Muscle of arm (tissue), 12 donors: ENCODE results near the gene DHRS12. TPM values are rescaled to one million over a fixed set of nuclear protein-coding genes. Genes with fewer than 3 reads are reported as not detected.
"Not testable (repeated sequence)": the region's sequence is repeated elsewhere in the genome, so short reads cannot be mapped to it uniquely, and the experiment has no call there.

ENCODE experiments used
- DNase-seq: peaks from one replicate; pipeline ENCODE4 v3.0.0-alpha.2; 2013
- polyA plus RNA-seq, 12 donors: library from polyadenylated mRNA; unstranded; fragments of 120-200 nt; gene quantifications; one replicate each; pipeline ENCODE4 v1.2.1, GENCODE V29; 2013; ENCODE audit not compliant: insufficient read length in 12 of 12

DHRS12 gene
- polyA plus RNA-seq, 12 donors, result 9.6 to 18.0 (median 14.5) TPM; not detected in 2

DNA sequence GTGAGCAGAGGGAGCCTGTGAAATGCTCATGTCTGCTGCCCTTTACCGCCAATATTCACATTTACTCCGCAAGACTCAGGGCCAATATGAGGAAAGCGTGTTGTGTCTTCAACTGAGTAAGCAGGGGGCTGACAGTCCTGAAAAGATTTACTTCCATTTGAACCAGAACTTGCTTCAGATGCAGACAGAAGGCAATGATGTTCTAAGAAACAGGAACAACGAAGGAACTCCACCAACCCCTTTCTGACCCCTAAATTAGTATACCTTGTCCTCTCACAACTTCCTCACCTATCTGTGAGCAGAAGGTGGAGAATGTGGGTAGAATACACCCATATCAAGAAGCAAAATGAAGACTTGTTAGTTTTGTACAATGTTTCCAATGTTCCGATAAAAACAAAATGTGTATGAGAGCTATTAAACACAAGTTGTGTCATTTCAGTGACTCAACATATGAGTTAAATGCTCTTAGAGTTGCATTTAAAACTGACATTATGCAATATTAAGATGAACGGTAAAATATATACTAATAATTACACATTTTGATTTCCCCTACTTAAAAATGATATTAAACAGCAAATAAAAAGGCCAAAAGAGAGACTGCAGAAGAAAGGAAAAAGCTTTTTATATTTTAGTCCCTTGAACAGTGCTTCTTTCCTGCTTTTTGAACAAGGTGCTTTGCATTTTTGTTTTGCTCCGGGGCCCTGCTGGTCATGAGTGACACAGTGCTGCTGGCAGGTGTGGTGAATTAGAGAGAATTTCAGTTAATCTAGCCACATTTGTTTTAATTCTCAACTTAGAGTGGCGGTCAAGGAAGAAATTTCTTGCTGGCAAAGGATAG is 25.0 kb upstream of the DHRS12 start:
- DNase-seq, result no peak

DNA sequence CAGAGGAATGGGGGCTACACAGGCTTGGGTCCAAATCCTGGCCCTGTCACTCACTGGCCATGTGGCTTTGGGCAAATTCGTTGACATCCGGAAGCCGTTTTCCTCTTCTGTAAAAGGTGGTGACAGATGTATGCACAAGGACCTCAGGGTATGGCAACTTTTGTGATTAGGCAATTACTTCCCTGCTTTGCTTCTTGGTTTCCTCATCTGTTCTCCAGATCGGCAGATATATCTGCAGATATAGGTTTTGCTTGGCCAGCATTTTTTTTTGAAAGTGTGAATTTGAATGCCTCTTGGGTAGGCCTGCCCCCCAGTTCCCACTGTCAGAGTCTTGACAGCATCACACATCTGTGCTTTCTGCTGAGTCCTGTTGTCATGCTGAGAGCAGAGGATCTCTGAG is 23.3 kb upstream of the DHRS12 start:
- no peak for DNase-seq

- DNase-seq, result no peak
Measured at GRCh38 chr13:51826606-51827005, 22.6 kb upstream of the DHRS12 start.

- DNase-seq, result no peak
Measured at GRCh38 chr13:51825681-51826254, 21.8 kb upstream of the DHRS12 start.

GRCh38 chr13:51825165-51825592 is 21.2 kb upstream of the DHRS12 start:
- DNase-seq, result no peak

DNA sequence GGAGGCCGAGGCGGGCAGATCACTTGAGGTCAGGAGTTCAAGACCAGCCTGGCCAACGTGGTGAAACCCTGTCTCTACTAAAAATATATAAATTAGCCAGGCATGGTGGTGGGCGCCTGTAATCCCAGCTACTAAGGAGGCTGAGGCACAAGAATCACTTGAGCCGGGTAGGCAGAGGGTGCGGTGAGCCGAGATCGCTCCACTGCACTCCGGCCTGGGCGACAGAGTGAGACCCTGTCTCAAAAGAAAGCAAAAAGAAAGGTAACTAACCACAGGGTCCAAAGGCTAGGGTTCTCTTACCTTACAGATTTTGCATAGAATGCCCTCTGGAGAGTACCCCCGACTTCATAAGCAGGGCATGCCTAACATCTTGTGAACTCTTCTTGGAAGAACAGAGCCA is 20.7 kb upstream of the DHRS12 start:
- not testable (repeated sequence) for DNase-seq

GRCh38 chr13:51823863-51824262 is 19.9 kb upstream of the DHRS12 start:
- DNase-seq, result no peak

- DNase-seq, result no peak
Measured at GRCh38 chr13:51823359-51823758, 19.4 kb upstream of the DHRS12 start.

DNA sequence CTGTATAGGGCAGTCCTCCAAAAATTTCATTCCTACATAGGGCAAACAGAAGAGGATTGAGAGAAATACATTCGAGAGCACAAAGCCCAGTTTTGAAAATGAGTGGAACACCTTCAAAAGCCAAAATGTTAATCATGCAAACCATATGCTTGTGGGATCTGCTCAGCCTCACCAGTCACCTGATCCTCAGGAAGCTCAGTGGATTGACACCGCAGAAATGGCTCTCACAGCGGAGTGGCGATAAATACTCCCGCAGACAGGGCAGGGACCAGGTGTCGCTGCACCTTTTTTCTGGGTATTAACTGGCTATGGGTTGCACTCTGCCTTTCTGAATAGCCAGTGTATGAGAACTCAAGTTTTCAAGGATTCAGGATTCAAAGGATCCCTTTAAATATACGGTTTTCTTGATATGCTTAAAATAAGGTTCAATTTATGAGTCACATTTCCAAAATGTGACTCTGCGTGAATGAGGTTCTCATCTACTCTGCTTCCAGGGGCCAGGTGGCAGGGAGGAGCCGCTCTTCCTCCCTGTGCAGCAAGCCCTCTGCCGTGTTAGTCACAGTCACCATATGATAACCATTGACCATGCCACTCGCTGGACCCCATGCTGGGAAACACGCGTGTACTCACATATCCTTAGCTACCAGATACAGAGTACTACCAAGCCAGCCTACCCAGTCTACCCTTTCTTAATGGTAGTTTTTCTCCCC is 18.3 kb upstream of the DHRS12 start:
- no peak for DNase-seq

DNA sequence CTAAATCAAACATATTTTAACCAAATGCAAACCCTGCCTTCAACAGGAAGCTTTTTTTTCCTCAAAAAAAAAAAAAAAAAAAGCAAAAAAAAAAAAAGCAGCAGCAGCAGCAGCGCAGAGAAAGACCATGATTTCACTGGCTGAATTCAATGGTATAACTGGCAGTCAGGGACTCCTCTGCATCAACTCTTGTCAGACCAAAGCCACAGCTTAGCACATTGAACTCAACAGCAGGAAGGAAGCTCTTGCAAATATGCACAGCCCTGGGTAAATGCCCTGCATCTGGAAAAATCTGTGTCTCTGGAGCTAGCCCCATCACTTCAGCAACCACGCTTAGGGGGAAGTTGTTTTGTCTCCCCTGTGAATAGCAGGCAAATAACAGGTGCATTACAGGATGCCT is 17.6 kb upstream of the DHRS12 start:
- DNase-seq, result no peak

DNA sequence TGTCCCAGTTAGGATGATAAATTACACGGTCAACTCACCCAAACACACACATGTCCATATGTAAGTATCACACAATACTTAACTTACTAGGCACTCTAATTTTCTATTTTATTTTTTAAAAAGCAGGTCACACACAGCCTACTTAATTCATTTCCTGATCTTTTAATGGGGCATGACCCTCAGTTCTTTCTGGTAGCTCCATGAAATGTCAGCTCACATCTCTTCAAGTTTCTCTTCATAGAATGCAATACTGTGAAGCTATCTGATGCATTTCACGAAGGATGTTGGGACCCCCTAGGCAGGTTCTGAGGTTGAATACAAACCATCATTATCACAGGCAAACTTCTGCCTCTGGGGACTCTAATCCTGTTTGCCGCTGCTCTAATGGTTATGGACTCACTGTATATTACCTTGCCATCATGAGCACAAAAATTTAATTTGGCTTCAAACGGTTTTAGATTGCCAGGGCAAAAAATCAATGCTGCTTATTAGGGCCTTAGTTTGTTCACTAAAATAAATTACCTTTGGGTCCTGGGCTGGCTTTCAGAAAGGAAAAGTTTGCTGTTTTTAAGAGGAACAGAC is 16.1 kb upstream of the DHRS12 start:
- DNase-seq, result no peak

DNA sequence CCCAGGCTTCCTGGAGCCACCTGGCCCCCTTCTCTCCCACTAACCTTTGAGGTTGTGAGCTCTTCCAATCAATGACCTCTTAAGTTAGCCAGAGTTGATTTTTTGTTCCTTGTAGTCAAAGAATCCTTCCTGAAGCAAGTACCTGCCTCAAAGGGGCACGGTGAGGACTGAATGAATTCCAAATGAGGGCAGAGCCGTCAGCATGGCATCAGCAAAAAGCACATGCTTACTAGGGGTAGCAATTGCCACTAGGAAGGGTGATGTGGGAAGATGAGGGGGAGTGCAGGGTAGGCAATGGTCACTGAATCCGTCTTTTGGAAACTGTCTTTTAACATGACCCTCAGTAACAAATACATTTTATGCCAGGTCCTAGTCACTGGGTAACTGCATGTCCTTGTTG is 15.6 kb upstream of the DHRS12 start:
- DNase-seq, result no peak

DNA sequence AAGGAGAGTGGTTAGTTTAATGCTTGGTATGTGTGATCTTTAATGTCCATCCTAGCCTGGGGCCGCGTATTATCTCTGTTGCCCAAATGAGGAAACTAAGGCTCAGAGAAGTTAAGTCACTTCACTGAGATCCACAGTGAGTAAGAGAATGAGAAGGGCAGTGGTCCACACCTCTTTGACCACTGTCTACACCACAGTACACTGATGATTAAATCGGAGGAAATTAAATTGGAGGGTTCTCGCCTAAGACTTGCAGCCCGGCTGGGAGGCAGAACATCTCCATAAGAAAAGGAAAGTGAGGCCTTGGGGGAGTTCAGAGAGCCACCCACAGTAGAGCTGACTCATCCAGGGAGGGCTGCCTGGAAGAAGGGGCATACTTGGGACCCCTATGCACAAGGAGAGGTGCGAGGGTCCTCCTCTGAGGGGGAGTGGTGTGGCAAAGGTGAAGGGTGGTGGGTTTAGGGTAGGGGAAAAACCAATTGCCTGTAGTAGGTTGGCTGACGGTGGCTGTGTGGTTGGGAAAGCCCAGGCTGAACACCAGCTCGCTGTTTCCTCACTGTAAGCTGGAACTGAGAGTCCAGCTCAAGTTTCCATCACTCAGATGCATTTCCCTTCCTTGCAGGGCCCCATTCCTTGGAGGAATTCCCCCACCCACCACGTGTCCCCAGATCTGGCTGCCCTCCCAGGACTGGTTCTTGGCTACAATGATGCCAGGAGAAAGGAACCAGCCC is 15.0 kb upstream of the DHRS12 start:
- no peak for DNase-seq

GRCh38 chr13:51818276-51818675 is 14.3 kb upstream of the DHRS12 start:
- DNase-seq, result no peak

DNA sequence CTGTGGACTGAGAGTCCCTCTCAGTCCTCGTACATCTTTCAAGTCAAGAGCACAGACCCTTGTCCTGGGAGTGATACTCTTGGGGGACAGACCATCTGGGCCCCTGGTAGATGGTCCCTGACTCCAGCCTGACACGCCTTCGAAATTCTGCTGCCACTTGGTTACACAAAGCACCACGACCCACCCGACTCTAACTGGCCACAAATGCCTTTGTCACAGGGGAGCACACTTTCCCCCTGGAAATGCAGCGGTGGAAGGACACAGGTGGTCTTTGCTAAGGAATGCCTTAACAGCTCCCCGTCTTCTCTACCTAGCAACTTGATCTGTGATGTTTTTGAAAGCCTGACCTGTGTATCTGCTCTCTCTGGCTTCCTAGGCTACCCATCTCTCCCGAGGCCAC is 13.8 kb upstream of the DHRS12 start:
- no peak for DNase-seq

GRCh38 chr13:51816604-51817249 is 12.8 kb upstream of the DHRS12 start:
- no peak for DNase-seq

- no peak for DNase-seq
Measured at GRCh38 chr13:51815848-51816247, 11.9 kb upstream of the DHRS12 start.

DNA sequence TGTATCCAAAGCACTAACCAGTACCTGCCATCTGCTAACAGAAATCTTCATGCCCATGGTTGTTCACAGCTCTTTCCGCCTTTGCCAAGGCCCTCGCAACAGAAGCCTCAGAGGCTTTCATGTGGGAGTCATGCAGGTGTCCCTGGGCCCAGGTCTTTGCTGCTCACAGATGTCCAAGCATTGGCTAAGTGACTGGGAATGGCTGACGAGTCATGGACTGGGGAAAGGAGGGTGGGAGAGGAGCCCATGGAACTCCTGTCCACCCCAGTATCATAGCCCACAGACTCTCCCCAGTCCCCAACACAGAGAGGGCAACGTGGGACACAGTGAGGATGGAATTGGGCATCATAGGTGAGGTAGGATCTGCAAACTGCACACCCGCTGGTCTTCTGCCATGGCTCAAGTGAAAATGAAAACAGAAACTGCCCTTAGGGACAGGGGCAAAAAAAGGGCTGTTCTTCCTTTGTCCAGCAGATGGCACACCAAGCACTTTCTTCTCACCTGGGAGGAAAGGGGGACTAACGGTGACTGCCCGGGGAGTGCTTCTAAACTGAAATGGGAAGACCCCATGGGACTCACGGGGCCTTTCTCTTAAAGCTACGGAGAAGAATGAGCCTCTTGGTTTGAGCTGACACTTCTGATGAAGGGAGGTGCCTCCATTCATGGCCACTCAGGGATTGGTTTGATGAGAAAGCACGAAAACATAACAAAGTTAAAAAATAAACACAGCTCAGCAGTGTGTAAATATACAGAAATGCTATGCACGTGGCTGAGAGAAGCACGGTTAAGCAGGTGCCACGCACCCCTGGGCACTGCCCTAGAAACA is 11.1 kb upstream of the DHRS12 start:
- DNase-seq, result no peak

GRCh38 chr13:51814071-51814470 is 10.1 kb upstream of the DHRS12 start:
- no peak for DNase-seq

- DNase-seq, result no peak
Measured at GRCh38 chr13:51811920-51812451, 8.0 kb upstream of the DHRS12 start.
